Measurements from ENCODE around the gene ABCG2.

DNA sequence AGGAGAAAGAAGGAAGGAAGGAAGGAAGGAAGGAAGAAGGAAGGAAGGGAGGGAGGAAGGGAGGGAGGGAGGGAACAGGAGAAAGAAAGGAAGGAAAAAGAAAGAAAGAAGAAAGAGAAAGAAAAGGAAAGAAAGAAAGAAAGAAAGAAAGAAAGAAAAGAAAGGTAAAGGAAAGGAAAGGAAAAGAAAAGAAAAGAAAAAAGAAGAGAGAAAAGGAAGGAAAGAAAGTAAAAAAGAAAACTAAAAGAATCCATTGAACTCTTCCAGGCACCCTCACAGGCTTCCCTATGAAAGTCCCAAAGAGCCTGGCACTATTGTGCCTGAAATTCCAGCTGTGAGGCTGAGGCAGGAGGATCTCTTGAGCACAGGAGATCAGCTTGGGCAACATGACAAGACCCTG, 11.5 kb downstream of the ABCG2 start:
- TF ChIP-seq POLR2A (IDR thresholded peaks at IDR 0.05; ENCODE audit: low read depth, low read length) (no peak), POLR2AphosphoS5 (IDR thresholded peaks at IDR 0.05; ENCODE audit: low read depth, low read length) (no peak)
